BLaER1 (cell line): Measurements from ENCODE around the gene FN3KRP.

Source experiments
- H3K27ac ChIP-seq: shearing (Covaris generic); formaldehyde crosslinking; 2 replicates; pipeline ENCODE4 v1.8.1; 2022
- H3K27me3 ChIP-seq: shearing (Covaris generic); formaldehyde crosslinking; 2 replicates; pipeline ENCODE4 v1.8.1; 2022
- H3K36me3 ChIP-seq: shearing (Covaris generic); formaldehyde crosslinking; 2 replicates; pipeline ENCODE4 v1.8.1; 2022
- H3K4me1 ChIP-seq: shearing (Covaris generic); formaldehyde crosslinking; 2 replicates; pipeline ENCODE4 v1.8.1; 2022
- H3K4me2 ChIP-seq: shearing (Covaris generic); formaldehyde crosslinking; 2 replicates; pipeline ENCODE4 v1.8.1; 2022
- H3K4me3 ChIP-seq: shearing (Covaris generic); formaldehyde crosslinking; 2 replicates; pipeline ENCODE4 v1.8.1; 2022
- H3K9ac ChIP-seq: shearing (Covaris generic); formaldehyde crosslinking; 2 replicates; pipeline ENCODE4 v1.8.1; 2022
- H3K9me3 ChIP-seq: shearing (Covaris generic); formaldehyde crosslinking; 2 replicates; pipeline ENCODE4 v1.8.1; 2022
- H4K20me1 ChIP-seq: shearing (Covaris generic); formaldehyde crosslinking; 2 replicates; pipeline ENCODE4 v1.8.1; 2022
- Cebpa-rat ChIP-seq: shearing (Covaris generic); IDR thresholded peaks from 2 replicates; pipeline ENCODE4 v1.8.1; 2022

Gene FN3KRP

GRCh38 chr17:82775001-82775823 is 58.7 kb downstream of the FN3KRP start:
- Histone ChIP-seq H4K20me1 (peaks cover 25% of the 10 kb centered on the region), H3K36me3 (peaks cover 32% of the 10 kb centered on the region), H3K4me3 (peak overlapping the region; percentile 58), H3K9ac (peak overlapping the region; percentile 49; the same call in 1 of the 2 replicates), H3K4me1 (peaks cover 81% of the 10 kb centered on the region), H3K27ac (peak overlapping the region; percentile 15; the same call in 1 of the 2 replicates), H3K9me3 (no peaks in the 10 kb centered on the region), H3K4me2 (peak overlapping the region; percentile 91), H3K27me3 (no peaks in the 10 kb centered on the region)
- TF ChIP-seq Cebpa-rat, result no peak

GRCh38 chr17:82776454-82776853 is 59.9 kb downstream of the FN3KRP start:
- H3K4me2 ChIP-seq, result peak overlapping the region; percentile 89

More at GRCh38 chr17:82776454-82776853, 59.9 kb downstream of the FN3KRP start:
- Histone ChIP-seq H3K9ac (peak overlapping the region; percentile 51), H3K4me3 (peak overlapping the region; percentile 57), H3K4me1 (peaks cover 91% of the 10 kb centered on the region), H3K36me3 (peaks cover 20% of the 10 kb centered on the region), H3K27ac (peak overlapping the region; percentile 76), H4K20me1 (peaks cover 25% of the 10 kb centered on the region), H3K27me3 (no peaks in the 10 kb centered on the region), H3K9me3 (no peaks in the 10 kb centered on the region)
- TF ChIP-seq Cebpa-rat, result no peak
